HCT116 (cell line): Measurements from ENCODE around the gene QSOX1. TPM values are rescaled to one million over a fixed set of nuclear protein-coding genes. Genes with fewer than 3 reads are reported as not detected.

Source experiments
- ATAC-seq: fragments of 200-7000 bp; cut with Tn5 transposase; 2 replicates; pipeline ENCODE4 v1.9.1; 2020; ENCODE audit warnings: mild to moderate bottlenecking, moderate library complexity
- BruUV-seq: library from RNA; stranded (reverse); fragments of 400-500 nt; replicated peaks from 2 replicates; lab custom pipeline; 2021; lab: Mats Ljungman, UMichigan
- CTCF ChIA-PET: fragments of 300-600 bp; sonication (Branson Sonifier 250); formaldehyde crosslinking; loops from one replicate; lab custom pipeline; 2021; ENCODE audit warnings: antibody characterized with exemption; lab: Charles Lee
- POLR2A ChIA-PET: fragments of 300-600, 350-600 bp; sonication (Branson Sonifier 250); formaldehyde crosslinking; loops from one replicate; lab custom pipeline; 2021; ENCODE audit warnings: antibody characterized with exemption; lab: Charles Lee
- RAD21 ChIA-PET, 2 experiments: fragments of 300-600 bp; sonication (Branson Sonifier 250); formaldehyde crosslinking; loops; one replicate each; lab custom pipeline; 2023; ENCODE audit warnings: low total read pairs in 2 of 2; ENCODE audit not compliant: uncharacterized antibody in 2 of 2, unreplicated experiment in 2 of 2, low non-redundant PET in 1 of 2; lab: Charles Lee
- DNase-seq: peaks from one replicate; pipeline ENCODE4 v3.0.0-alpha.2; 2010; ENCODE audit warnings: low read depth, low spot score
- H2AFZ ChIP-seq: fragments of 200-600 bp; shearing (Covaris generic), sonication (generic); 2 replicates; pipeline ENCODE4 v1.6.1; 2017; ENCODE audit warnings: low read depth, mixed run types, mixed read lengths, antibody characterized with exemption, low read length; ENCODE audit not compliant: poor library complexity, severe bottlenecking
- H3K27ac ChIP-seq: 2 replicates; pipeline ENCODE4 v1.5.1; 2012; ENCODE audit warnings: low read depth, low read length
- H3K27me3 ChIP-seq: fragments of 200-600 bp; sonication (generic); 2 replicates; pipeline ENCODE4 v1.6.1; 2016; ENCODE audit warnings: mixed run types, low read length, mixed read lengths; ENCODE audit not compliant: insufficient read depth
- H3K36me3 ChIP-seq, 2 experiments: fragments of 200-500 bp in 1 of 2; fragments of 200-600 bp in 1 of 2; sonication (Bioruptor generic) in 1 of 2; sonication (generic) in 1 of 2; 2 replicates each; pipeline versions ENCODE4 v1.5.1 to v1.6.1; 2014 to 2016; ENCODE audit warnings: low read length in 2 of 2, inconsistent platforms in 1 of 2, mixed read lengths in 1 of 2, mixed run types in 1 of 2; ENCODE audit not compliant: insufficient read depth in 2 of 2, control insufficient read depth in 1 of 2
- H3K4me1 ChIP-seq, 2 experiments: fragments of 200-600 bp in 1 of 2; sonication (generic) in 1 of 2; 2 replicates each; pipeline versions ENCODE4 v1.5.1 to v1.6.1; 2012 to 2017; ENCODE audit warnings: low read length in 2 of 2, inconsistent platforms in 1 of 2, mild to moderate bottlenecking in 1 of 2, mixed read lengths in 1 of 2, mixed run types in 1 of 2, moderate library complexity in 1 of 2; ENCODE audit not compliant: insufficient read depth in 2 of 2, control insufficient read depth in 1 of 2
- H3K4me2 ChIP-seq: fragments of 200-600 bp; sonication (generic); 2 replicates; pipeline ENCODE4 v1.6.1; 2017; ENCODE audit warnings: mixed run types, low read length, mixed read lengths
- H3K4me3 ChIP-seq, 2 experiments: fragments of 200-600 bp in 1 of 2; sonication (generic) in 1 of 2; replicated peaks in 1 of 2; 2 replicates each; pipeline ENCODE4 v1.5.1; 2011 to 2016; ENCODE audit warnings: low read length in 2 of 2, control low read depth in 1 of 2, low read depth in 1 of 2, mild to moderate bottlenecking in 1 of 2, mixed read lengths in 1 of 2, mixed run types in 1 of 2
- H3K79me2 ChIP-seq: fragments of 200-600 bp; sonication (generic); 2 replicates; pipeline ENCODE4 v1.6.1; 2017; ENCODE audit warnings: mild to moderate bottlenecking, mixed run types, low read length, moderate library complexity, mixed read lengths; ENCODE audit not compliant: insufficient read depth
- H3K9ac ChIP-seq: fragments of 200-600 bp; sonication (generic); 2 replicates; pipeline ENCODE4 v1.6.1; 2016; ENCODE audit warnings: low read length, mixed read lengths
- H3K9me2 ChIP-seq: fragments of 200-600 bp; sonication (generic), shearing (Covaris generic); 2 replicates; pipeline ENCODE4 v1.6.1; 2017; ENCODE audit warnings: mixed run types, mild to moderate bottlenecking, moderate library complexity; ENCODE audit not compliant: insufficient read depth
- H3K9me3 ChIP-seq, 2 experiments: fragments of 200-500 bp in 1 of 2; fragments of 200-600 bp in 1 of 2; sonication (Bioruptor generic) in 1 of 2; sonication (generic) in 1 of 2; 2 replicates each; pipeline ENCODE4 v1.6.1; 2014 to 2017; ENCODE audit warnings: low read length in 2 of 2, mixed read lengths in 2 of 2, inconsistent platforms in 1 of 2, low read depth in 1 of 2, mild to moderate bottlenecking in 1 of 2, mixed run types in 1 of 2, moderate library complexity in 1 of 2; ENCODE audit not compliant: control insufficient read depth in 1 of 2, insufficient read depth in 1 of 2
- H4K20me1 ChIP-seq: fragments of 200-600 bp; sonication (generic), shearing (Covaris generic); 2 replicates; pipeline ENCODE4 v1.6.1; 2017; ENCODE audit warnings: mixed run types, mild to moderate bottlenecking, moderate library complexity; ENCODE audit not compliant: insufficient read depth
- CBX3 ChIP-seq: IDR thresholded peaks from 2 replicates; pipeline ENCODE4 v1.6.1; 2012; ENCODE audit warnings: low read depth
- CEBPB ChIP-seq: IDR thresholded peaks from 2 replicates; pipeline ENCODE4 v1.6.1; 2012; ENCODE audit warnings: low read depth
- ELF1 ChIP-seq: IDR thresholded peaks from 2 replicates; pipeline ENCODE4 v1.6.1; 2012; ENCODE audit warnings: low read depth, borderline replicate concordance
- EZH2 ChIP-seq: fragments of 200-600 bp; sonication (generic); IDR thresholded peaks from 2 replicates; pipeline ENCODE4 v1.6.1; 2017; ENCODE audit warnings: antibody characterized with exemption, mixed run types
- EZH2phosphoT487 ChIP-seq: fragments of 200-600 bp; IDR thresholded peaks from 2 replicates; pipeline ENCODE4 v1.6.1; 2018; ENCODE audit warnings: antibody characterized with exemption, borderline replicate concordance
- FOSL1 ChIP-seq: IDR thresholded peaks from 2 replicates; pipeline ENCODE4 v1.6.1; 2012; ENCODE audit warnings: low read depth
- TCF7L2 ChIP-seq: IDR thresholded peaks from 2 replicates; pipeline ENCODE4 v1.7.0; 2011; ENCODE audit warnings: borderline replicate concordance, inconsistent platforms; ENCODE audit not compliant: insufficient read depth, insufficient read length; ENCODE audit errors: extremely low read depth
- intact Hi-C: fragments of 100-400 bp; cut with micrococcal nuclease; formaldehyde crosslinking; loops from 2 replicates; pipeline ENCODE4 v1.10.0; 2022
- total RNA-seq: library from RNA; stranded (reverse); gene quantifications from one replicate; pipeline ENCODE4 v1.2.1, GENCODE V29; 2021; ENCODE audit not compliant: unreplicated experiment
- TF ChIP-seq, protein P1 (sequence below): IDR thresholded peaks from 2 replicates; pipeline ENCODE4 v1.6.1; 2011; ENCODE audit warnings: mild to moderate bottlenecking, low read length, moderate library complexity; ENCODE audit not compliant: insufficient replicate concordance; ENCODE audit errors: extremely low read depth

QSOX1 gene
- total RNA-seq, 1 experiment from 2014 or later = 89.2 TPM

DNA sequence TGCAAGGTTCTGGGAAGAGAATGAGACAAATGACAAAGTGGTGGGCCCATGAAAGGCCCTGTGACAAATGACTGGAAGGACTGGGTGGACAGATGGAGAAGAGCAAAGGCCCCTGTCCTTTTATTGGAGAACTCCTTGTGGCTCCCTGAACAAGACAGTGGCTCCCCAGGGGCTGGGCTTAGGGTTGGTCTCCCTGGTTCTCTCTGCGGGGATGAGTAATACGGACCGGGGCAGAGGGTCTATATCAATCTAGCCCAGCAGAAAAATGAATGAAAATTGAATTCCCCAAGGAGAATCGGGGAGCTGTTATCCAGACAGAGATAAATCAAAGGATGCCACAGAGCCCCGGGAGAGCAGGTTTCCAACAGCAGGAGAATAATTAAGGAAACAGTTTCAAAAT lies 70.2 kb downstream of the QSOX1 start (continued):
- TF ChIP-seq, protein P1, sequence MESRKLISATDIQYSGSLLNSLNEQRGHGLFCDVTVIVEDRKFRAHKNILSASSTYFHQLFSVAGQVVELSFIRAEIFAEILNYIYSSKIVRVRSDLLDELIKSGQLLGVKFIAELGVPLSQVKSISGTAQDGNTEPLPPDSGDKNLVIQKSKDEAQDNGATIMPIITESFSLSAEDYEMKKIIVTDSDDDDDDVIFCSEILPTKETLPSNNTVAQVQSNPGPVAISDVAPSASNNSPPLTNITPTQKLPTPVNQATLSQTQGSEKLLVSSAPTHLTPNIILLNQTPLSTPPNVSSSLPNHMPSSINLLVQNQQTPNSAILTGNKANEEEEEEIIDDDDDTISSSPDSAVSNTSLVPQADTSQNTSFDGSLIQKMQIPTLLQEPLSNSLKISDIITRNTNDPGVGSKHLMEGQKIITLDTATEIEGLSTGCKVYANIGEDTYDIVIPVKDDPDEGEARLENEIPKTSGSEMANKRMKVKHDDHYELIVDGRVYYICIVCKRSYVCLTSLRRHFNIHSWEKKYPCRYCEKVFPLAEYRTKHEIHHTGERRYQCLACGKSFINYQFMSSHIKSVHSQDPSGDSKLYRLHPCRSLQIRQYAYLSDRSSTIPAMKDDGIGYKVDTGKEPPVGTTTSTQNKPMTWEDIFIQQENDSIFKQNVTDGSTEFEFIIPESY = no peak
- TF ChIP-seq CEBPB = no peak
- no peak for TF ChIP-seq FOSL1
- TF ChIP-seq ELF1 = no peak
- TF ChIP-seq CBX3 = no peak
- no peak for TF ChIP-seq EZH2phosphoT487
- TF ChIP-seq TCF7L2 = no peak

- Histone ChIP-seq H3K9me3 (no peaks in the 10 kb centered on the region), H3K27me3 (peaks cover 11% of the 10 kb centered on the region), H3K9ac (no peak overlapping the region), H3K36me3 (no peaks in the 10 kb centered on the region), H3K4me3 (no peak overlapping the region), H3K9me2 (no peaks in the 10 kb centered on the region), H3K4me1 (peaks cover 2 to 9% of the 10 kb centered on the region in 2 experiments), H3K4me2 (no peak overlapping the region), H2AFZ (no peak overlapping the region), H4K20me1 (no peaks in the 10 kb centered on the region), H3K79me2 (no peaks in the 10 kb centered on the region), H3K27ac (no peak overlapping the region)
- TF ChIP-seq EZH2 = no peak
- BruUV-seq = no TSS peak
- CTCF ChIA-PET = no interaction called here
- intact Hi-C loops = no loop called here
- ATAC-seq (no peak), DNase-seq (no peak)
- POLR2A ChIA-PET = no interaction called here
- RAD21 ChIA-PET = no interaction called here
Measured at GRCh38 chr1:180225403-180225802, 70.7 kb downstream of the QSOX1 start.
